ENCODE data around the gene CEMIP. TPM values are rescaled to one million over a fixed set of nuclear protein-coding genes. Genes with fewer than 3 reads are reported as not detected.

CEMIP gene
- total and polyA plus RNA-seq, 2 experiments from 2014 or later: 2.3 to 4.4 TPM

- Histone ChIP-seq H3K27me3 (no peaks in the 10 kb centered on the region), H3K4me2 (no peak overlapping the region), H3K9me2 (replicated peaks; ENCODE audit: insufficient read depth) (no peaks in the 10 kb centered on the region), H3K27ac (no peak overlapping the region), H3K4me1 (ENCODE audit: insufficient read depth) (no peaks in the 10 kb centered on the region), H3K4me3 (no peak overlapping the region), H3K9me3 (ENCODE audit: low read depth) (no peaks in the 10 kb centered on the region), H3K79me2 (no peaks in the 10 kb centered on the region), H2AFZ (no peak overlapping the region), H4K20me1 (ENCODE audit: insufficient read depth, poor library complexity, severe bottlenecking) (no peaks in the 10 kb centered on the region), H3K36me3 (replicated peaks; ENCODE audit: insufficient read depth, low read depth) (no peaks in the 10 kb centered on the region)
- 92% methylated on average over 4 of the region's 4 CpGs for WGBS (ENCODE audit: low lambda C conversion rate, missing lambda C conversion rate)
- no peak for DNase-seq (ENCODE audit: low spot score)
- TF ChIP-seq EZH2 (IDR thresholded peaks at IDR 0.05; ENCODE audit: borderline replicate concordance) (no peak), CTCF (IDR thresholded peaks at IDR 0.05; ENCODE audit: poor library complexity) (no peak), EZH2phosphoT487 (IDR thresholded peaks at IDR 0.05; ENCODE audit: low read depth, severe bottlenecking, unreplicated experiment) (no peak)
These were observed 161.2 kb downstream of the CEMIP start for GRCh38 chr15:80940331-80940730.

GRCh38 chr15:80940851-80941250 is 161.7 kb downstream of the CEMIP start:
- Histone ChIP-seq H2AFZ (no peak overlapping the region), H3K36me3 (replicated peaks; ENCODE audit: insufficient read depth, low read depth) (no peaks in the 10 kb centered on the region), H3K27me3 (no peaks in the 10 kb centered on the region), H3K4me2 (no peak overlapping the region), H3K9me3 (ENCODE audit: low read depth) (no peaks in the 10 kb centered on the region), H3K9me2 (replicated peaks; ENCODE audit: insufficient read depth) (no peaks in the 10 kb centered on the region), H3K4me1 (ENCODE audit: insufficient read depth) (no peaks in the 10 kb centered on the region), H4K20me1 (ENCODE audit: insufficient read depth, poor library complexity, severe bottlenecking) (no peaks in the 10 kb centered on the region), H3K4me3 (no peak overlapping the region), H3K79me2 (no peaks in the 10 kb centered on the region), H3K27ac (no peak overlapping the region)
- TF ChIP-seq CTCF (IDR thresholded peaks at IDR 0.05; ENCODE audit: poor library complexity) (no peak), EZH2 (IDR thresholded peaks at IDR 0.05; ENCODE audit: borderline replicate concordance) (no peak), EZH2phosphoT487 (IDR thresholded peaks at IDR 0.05; ENCODE audit: low read depth, severe bottlenecking, unreplicated experiment) (no peak)
- WGBS (ENCODE audit: low lambda C conversion rate, missing lambda C conversion rate): 92% methylated on average over 6 of the region's 6 CpGs
- no peak for DNase-seq (ENCODE audit: low spot score)

GRCh38 chr15:80942266-80942665 is 163.1 kb downstream of the CEMIP start:
- no peaks in the 10 kb centered on the region for H3K27me3 ChIP-seq
- H3K79me2 ChIP-seq: no peaks in the 10 kb centered on the region
- no peak overlapping the region for H3K4me2 ChIP-seq
- H3K4me1 ChIP-seq (ENCODE audit: insufficient read depth): no peaks in the 10 kb centered on the region
- TF ChIP-seq CTCF (IDR thresholded peaks at IDR 0.05; ENCODE audit: poor library complexity) (no peak), EZH2 (IDR thresholded peaks at IDR 0.05; ENCODE audit: borderline replicate concordance) (no peak), EZH2phosphoT487 (IDR thresholded peaks at IDR 0.05; ENCODE audit: low read depth, severe bottlenecking, unreplicated experiment) (no peak)
- 76% methylated on average over 7 of the region's 7 CpGs for WGBS (ENCODE audit: low lambda C conversion rate, missing lambda C conversion rate)
- no peak overlapping the region for H2AFZ ChIP-seq
- no peaks in the 10 kb centered on the region for H3K9me3 ChIP-seq (ENCODE audit: low read depth)
- no peaks in the 10 kb centered on the region for H3K9me2 ChIP-seq (replicated peaks; ENCODE audit: insufficient read depth)
- no peaks in the 10 kb centered on the region for H3K36me3 ChIP-seq (replicated peaks; ENCODE audit: insufficient read depth, low read depth)
- H3K4me3 ChIP-seq: no peak overlapping the region
- H3K27ac ChIP-seq: no peak overlapping the region
- no peaks in the 10 kb centered on the region for H4K20me1 ChIP-seq (ENCODE audit: insufficient read depth, poor library complexity, severe bottlenecking)
- DNase-seq (ENCODE audit: low spot score): no peak
